Inferior parietal cortex (tissue), 1 donor: ENCODE measurements around the gene AP5M1.
"Not testable (repeated sequence)": the region's sequence is repeated elsewhere in the genome, so short reads cannot be mapped to it uniquely, and the experiment has no call there.

Source experiments
- DNase-seq: peaks from one replicate; pipeline ENCODE4 v3.0.0-alpha.2; 2016; ENCODE audit errors: extremely low spot score

AP5M1 gene

GRCh38 chr14:57291692-57292647 is 23.2 kb downstream of the AP5M1 start:
- DNase-seq = no peak

- DNase-seq = no peak
These were observed 25.4 kb downstream of the AP5M1 start for GRCh38 chr14:57293866-57294837.

- no peak for DNase-seq
These were observed 26.5 kb downstream of the AP5M1 start for GRCh38 chr14:57295239-57295638.

GRCh38 chr14:57297852-57298251 is 29.1 kb downstream of the AP5M1 start:
- no peak for DNase-seq

- DNase-seq = no peak
These were observed 30.7 kb downstream of the AP5M1 start for GRCh38 chr14:57299511-57299910.

GRCh38 chr14:57302883-57303282 is 34.1 kb downstream of the AP5M1 start:
- no peak for DNase-seq

- no peak for DNase-seq
These were observed 45.8 kb downstream of the AP5M1 start for GRCh38 chr14:57314396-57315089.

GRCh38 chr14:57317248-57317833 is 48.6 kb downstream of the AP5M1 start:
- DNase-seq = peak; percentile 93

GRCh38 chr14:57319636-57320192 is 50.9 kb downstream of the AP5M1 start:
- no peak for DNase-seq

- DNase-seq = no peak
These were observed 55.0 kb downstream of the AP5M1 start for GRCh38 chr14:57323721-57324120.

GRCh38 chr14:57326253-57326652 is 57.5 kb downstream of the AP5M1 start:
- no peak for DNase-seq

- DNase-seq = no peak
These were observed 61.1 kb downstream of the AP5M1 start for GRCh38 chr14:57329833-57330232.

- not testable (repeated sequence) for DNase-seq
These were observed 63.7 kb downstream of the AP5M1 start for GRCh38 chr14:57332475-57332874.

GRCh38 chr14:57333726-57334125 is 65.0 kb downstream of the AP5M1 start:
- not testable (repeated sequence) for DNase-seq

GRCh38 chr14:57343545-57344297 is 75.0 kb downstream of the AP5M1 start:
- DNase-seq = not testable (repeated sequence)

GRCh38 chr14:57345106-57345505 is 76.3 kb downstream of the AP5M1 start:
- no peak for DNase-seq

GRCh38 chr14:57346741-57347140 is 78.0 kb downstream of the AP5M1 start:
- no peak for DNase-seq
